Adrenal gland (tissue), 12 donors: Measurements from ENCODE around the gene NEK8. TPM values are rescaled to one million over a fixed set of nuclear protein-coding genes. Genes with fewer than 3 reads are reported as not detected.
A peak's percentile ranks its signal among the peaks of the same experiment; 100 is the strongest.

ENCODE experiments used
- DNase-seq, 7 donors: peaks; one replicate each; pipeline ENCODE4 v3.0.0-alpha.2; 2019 to 2020
- H3K27ac ChIP-seq, 5 donors: fragments of 200-600 bp; sonication (generic) in 4 of 5; 1 replicate in 3 of 5; 2 replicates in 2 of 5; pipeline versions ENCODE4 v1.5.1 to v1.8.0; 2016 to 2020; ENCODE audit warnings: mild to moderate bottlenecking in 1 of 5
- H3K27me3 ChIP-seq: fragments of 200-600 bp; 2 replicates; pipeline ENCODE4 v1.8.0; 2021
- H3K36me3 ChIP-seq, 2 donors: fragments of 200-600 bp; replicated peaks in 1 of 2; 1 replicate in 1 of 2; 2 replicates in 1 of 2; pipeline versions ENCODE4 v1.5.1 to v1.8.0; 2018 to 2022
- H3K4me1 ChIP-seq, 2 donors: fragments of 200-600 bp; replicated peaks in 1 of 2; 1 replicate in 1 of 2; 2 replicates in 1 of 2; pipeline versions ENCODE4 v1.5.1 to v1.8.0; 2018 to 2021
- H3K4me3 ChIP-seq, 4 donors: fragments of 200-600 bp; sonication (generic) in 3 of 4; one replicate each; pipeline ENCODE4 v1.5.1; 2016 to 2018
- H3K9me3 ChIP-seq, 3 donors: fragments of 200-600 bp; sonication (generic) in 1 of 3; replicated peaks in 1 of 3; 1 replicate in 2 of 3; 2 replicates in 1 of 3; pipeline versions ENCODE4 v1.5.1 to v1.8.0; 2016 to 2021
- POLR2A ChIP-seq, 2 donors: fragments of 450-650 bp; IDR thresholded peaks; one replicate each; pipeline ENCODE4 v1.6.1; 2017; ENCODE audit warnings: antibody characterized with exemption in 2 of 2, mild to moderate bottlenecking in 2 of 2, moderate library complexity in 1 of 2
- WGBS, 4 donors: extraction: QIAGEN DNeasy Blood & Tissue Kit in 2 of 4; methylation state at CpG; one replicate each; pipeline versions ENCODE4 v1.1.5 to v1.1.7; 2013 to 2017; 5-methylcytosine and 5-hydroxymethylcytosine counted together
- intact Hi-C, 2 donors: fragments of 100-400 bp; cut with DNase I; formaldehyde crosslinking; loops; one replicate each; pipeline versions ENCODE4 v1.14.1 to v1.15.0; 2022 to 2023
- polyA plus RNA-seq, 3 donors: library from polyadenylated mRNA; stranded (reverse); fragments of 200-250 nt in 2 of 3; fragments of 350-450 nt in 1 of 3; fragmentation: Illumina TruSeq in 1 of 3; extraction: RNeasy Lipid Tissue Mini Kit (QIAGEN cat#74804) in 1 of 3; gene quantifications; one replicate each; pipeline ENCODE4 v1.2.3, GENCODE V29; 2013 to 2014
- total RNA-seq, 9 donors: library from RNA; depleted of rRNA in 4 of 9; stranded (reverse); fragments of >200 nt in 4 of 9; fragments of 120-200 nt in 1 of 9; fragmentation: NEBNext Ultra II Directional in 1 of 9; extraction: Animal tissue kit (Norgen Biotek cat#: 25700) in 1 of 9; gene quantifications; one replicate each; pipeline versions ENCODE4 v1.1.0 to v1.2.4, GENCODE V29; 2013 to 2023
- TF ChIP-seq, protein P1 (sequence below), 6 experiments: fragments of 450-650 bp in 4 of 6; fragments of 200-600 bp in 2 of 6; sonication (generic) in 1 of 6; IDR thresholded peaks; 1 replicate in 5 of 6; 2 replicates in 1 of 6; pipeline versions ENCODE4 v1.5.1 to v1.8.0; 2016 to 2021; ENCODE audit warnings: antibody characterized with exemption in 6 of 6, mild to moderate bottlenecking in 2 of 6, moderate library complexity in 1 of 6
- donor health status: healthy with polysubstance abuse.
- donor health status: Bipolar disorder and iron deficiency.
- donor health status: DM: yes; HTN: yes; CAD: no.
- donor health status: DM: no; HTN: no; CAD: no.
- donor health status: DM: no; HTN: no; CAD: no.
- donor health status: DM: yes; HTN: yes; CAD: no.

NEK8 gene
- total and polyA plus RNA-seq, 12 donors = 0.54 to 11.9 (median 6.1) TPM

- Histone ChIP-seq H3K27ac (peak overlapping the region; percentile 34 to 92 (median 51)), H3K4me3 (peak overlapping the region in 2 of 4 donors; percentile 10 to 71), H3K36me3 (peaks cover 0 to 40% of the 10 kb centered on the region in 2 donors), H3K27me3 (no peaks in the 10 kb centered on the region), H3K4me1 (peaks cover 26 to 55% of the 10 kb centered on the region in 2 donors), H3K9me3 (no peaks in the 10 kb centered on the region)
- intact Hi-C loops = no loop called here
- DNase-seq = no peak
- TF ChIP-seq, protein P1, sequence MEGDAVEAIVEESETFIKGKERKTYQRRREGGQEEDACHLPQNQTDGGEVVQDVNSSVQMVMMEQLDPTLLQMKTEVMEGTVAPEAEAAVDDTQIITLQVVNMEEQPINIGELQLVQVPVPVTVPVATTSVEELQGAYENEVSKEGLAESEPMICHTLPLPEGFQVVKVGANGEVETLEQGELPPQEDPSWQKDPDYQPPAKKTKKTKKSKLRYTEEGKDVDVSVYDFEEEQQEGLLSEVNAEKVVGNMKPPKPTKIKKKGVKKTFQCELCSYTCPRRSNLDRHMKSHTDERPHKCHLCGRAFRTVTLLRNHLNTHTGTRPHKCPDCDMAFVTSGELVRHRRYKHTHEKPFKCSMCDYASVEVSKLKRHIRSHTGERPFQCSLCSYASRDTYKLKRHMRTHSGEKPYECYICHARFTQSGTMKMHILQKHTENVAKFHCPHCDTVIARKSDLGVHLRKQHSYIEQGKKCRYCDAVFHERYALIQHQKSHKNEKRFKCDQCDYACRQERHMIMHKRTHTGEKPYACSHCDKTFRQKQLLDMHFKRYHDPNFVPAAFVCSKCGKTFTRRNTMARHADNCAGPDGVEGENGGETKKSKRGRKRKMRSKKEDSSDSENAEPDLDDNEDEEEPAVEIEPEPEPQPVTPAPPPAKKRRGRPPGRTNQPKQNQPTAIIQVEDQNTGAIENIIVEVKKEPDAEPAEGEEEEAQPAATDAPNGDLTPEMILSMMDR (IDR thresholded peaks at IDR 0.05) = no peak
- no peak for TF ChIP-seq POLR2A (IDR thresholded peaks at IDR 0.05)
- 31 to 39% (median 32%) methylated on average over 18 to 20 of the region's 20 CpGs for WGBS, 4 donors
These were observed 3.4 kb upstream of the NEK8 start for GRCh38 chr17:28725166-28725659.

DNA sequence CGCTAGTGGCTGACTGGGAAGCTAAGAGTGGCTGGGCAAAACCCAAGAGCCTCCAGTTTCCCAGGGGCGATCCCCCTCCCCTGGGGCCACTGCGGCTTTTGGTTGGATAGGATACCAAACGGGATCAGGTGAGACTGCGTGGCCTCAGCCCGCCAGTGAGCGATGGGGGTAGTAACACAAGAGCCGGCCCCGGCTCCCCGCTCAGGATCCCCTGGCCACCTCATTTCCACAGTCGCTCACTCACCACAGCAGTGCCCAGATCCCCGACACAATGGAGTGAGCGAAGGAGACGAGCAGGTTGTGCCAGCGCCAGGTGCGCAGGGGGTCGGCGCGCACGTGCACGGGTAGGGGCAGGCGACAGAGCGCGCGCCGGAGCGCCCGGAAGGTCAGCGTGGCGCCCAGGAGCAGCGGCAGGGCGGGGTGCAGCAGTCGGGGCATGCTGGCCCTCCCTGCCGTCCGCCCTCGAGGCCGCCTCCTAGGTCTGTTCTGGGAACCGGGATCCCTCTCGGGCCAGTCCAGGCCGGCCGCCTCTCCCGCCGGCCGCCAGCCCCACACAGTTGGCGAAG, 2.8 kb upstream of the NEK8 start:
- H3K4me1 ChIP-seq = peaks cover 21 to 51% of the 10 kb centered on the region in 2 donors
- H3K4me3 ChIP-seq = peak overlapping the region in 2 of 4 donors; percentile 10 to 71
- peak in 1 of 2 donors; percentile 41 for TF ChIP-seq POLR2A (IDR thresholded peaks at IDR 0.05)
- TF ChIP-seq, protein P1 (IDR thresholded peaks at IDR 0.05) = no peak
- peak overlapping the region; percentile 34 to 92 (median 51) for H3K27ac ChIP-seq
- intact Hi-C loops = no loop called here
- 0 to 2% (median 1%) methylated on average over 3 to 45 of the region's 45 CpGs; no CpG with 5 or more reads in 1 of the 4 donors for WGBS, 4 donors
- peak in 6 of 7 donors; percentile 48 to 82 (median 68) for DNase-seq
- peaks cover 0 to 40% of the 10 kb centered on the region in 2 donors for H3K36me3 ChIP-seq
- no peaks in the 10 kb centered on the region for H3K27me3 ChIP-seq
- no peaks in the 10 kb centered on the region for H3K9me3 ChIP-seq

- 0% methylated on average over 1 to 49 of the region's 49 CpGs; no CpG with 5 or more reads in 1 of the 4 donors for WGBS, 4 donors
These were observed 2.4 kb upstream of the NEK8 start, which contains the start of gene TLCD1 for GRCh38 chr17:28726226-28726626. TSS of gene TLCD1 (minus strand) at chr17:28726233. CDS start at chr17:28726097, 136 bp downstream.

More at GRCh38 chr17:28726226-28726626, 2.4 kb upstream of the NEK8 start, which contains the start of gene TLCD1:
- DNase-seq = peak in 4 of 7 donors; percentile 60 to 81 (median 72)
- Histone ChIP-seq H3K27me3 (no peaks in the 10 kb centered on the region), H3K9me3 (no peaks in the 10 kb centered on the region), H3K27ac (peak within 1 kb of the TSS; percentile 51 to 92 (median 75)), H3K4me3 (peak within 1 kb of the TSS; percentile 27 to 71 (median 43)), H3K36me3 (peaks cover 0 to 35% of the 10 kb centered on the region in 2 donors), H3K4me1 (peaks cover 16 to 47% of the 10 kb centered on the region in 2 donors)
- intact Hi-C loops = no loop called here
- TF ChIP-seq, protein P1 (IDR thresholded peaks at IDR 0.05) = no peak
- TF ChIP-seq POLR2A (IDR thresholded peaks at IDR 0.05) = no peak
